CD4-positive, alpha-beta T cell treated with Interleukin-12 subunit alpha and Interleukin-12 subunit beta, for 1 hour (primary cell): ENCODE data around the gene GPR137.

Experiments used
- DNase-seq: peaks from one replicate; pipeline ENCODE4 v3.0.0-alpha.2; 2020

The GPR137 gene

DNA sequence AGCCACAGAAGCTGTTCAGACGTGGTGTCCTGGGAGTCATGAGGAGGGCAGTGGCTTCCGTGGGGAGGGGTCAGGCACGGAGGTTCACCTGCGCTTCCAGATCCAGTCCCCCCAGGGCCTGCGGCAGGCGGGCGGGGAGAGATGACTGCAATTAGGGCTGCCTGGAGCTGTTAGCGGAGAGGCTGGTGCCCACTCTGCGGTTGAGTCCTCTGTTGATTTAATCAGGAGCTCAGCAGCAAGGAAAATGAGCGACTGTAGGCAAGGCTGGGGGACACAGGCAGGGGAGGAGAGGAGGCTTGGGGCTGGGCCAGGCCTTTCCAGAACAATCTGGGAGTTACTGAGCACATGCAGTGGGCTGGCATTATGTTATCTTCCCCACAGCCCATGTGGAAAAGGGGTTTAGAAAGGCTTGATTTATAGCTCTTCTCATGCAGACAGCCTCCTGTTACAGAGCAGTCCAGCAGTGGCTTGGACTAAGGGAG, 21.2 kb upstream of the GPR137 start:
- no peak for DNase-seq

DNA sequence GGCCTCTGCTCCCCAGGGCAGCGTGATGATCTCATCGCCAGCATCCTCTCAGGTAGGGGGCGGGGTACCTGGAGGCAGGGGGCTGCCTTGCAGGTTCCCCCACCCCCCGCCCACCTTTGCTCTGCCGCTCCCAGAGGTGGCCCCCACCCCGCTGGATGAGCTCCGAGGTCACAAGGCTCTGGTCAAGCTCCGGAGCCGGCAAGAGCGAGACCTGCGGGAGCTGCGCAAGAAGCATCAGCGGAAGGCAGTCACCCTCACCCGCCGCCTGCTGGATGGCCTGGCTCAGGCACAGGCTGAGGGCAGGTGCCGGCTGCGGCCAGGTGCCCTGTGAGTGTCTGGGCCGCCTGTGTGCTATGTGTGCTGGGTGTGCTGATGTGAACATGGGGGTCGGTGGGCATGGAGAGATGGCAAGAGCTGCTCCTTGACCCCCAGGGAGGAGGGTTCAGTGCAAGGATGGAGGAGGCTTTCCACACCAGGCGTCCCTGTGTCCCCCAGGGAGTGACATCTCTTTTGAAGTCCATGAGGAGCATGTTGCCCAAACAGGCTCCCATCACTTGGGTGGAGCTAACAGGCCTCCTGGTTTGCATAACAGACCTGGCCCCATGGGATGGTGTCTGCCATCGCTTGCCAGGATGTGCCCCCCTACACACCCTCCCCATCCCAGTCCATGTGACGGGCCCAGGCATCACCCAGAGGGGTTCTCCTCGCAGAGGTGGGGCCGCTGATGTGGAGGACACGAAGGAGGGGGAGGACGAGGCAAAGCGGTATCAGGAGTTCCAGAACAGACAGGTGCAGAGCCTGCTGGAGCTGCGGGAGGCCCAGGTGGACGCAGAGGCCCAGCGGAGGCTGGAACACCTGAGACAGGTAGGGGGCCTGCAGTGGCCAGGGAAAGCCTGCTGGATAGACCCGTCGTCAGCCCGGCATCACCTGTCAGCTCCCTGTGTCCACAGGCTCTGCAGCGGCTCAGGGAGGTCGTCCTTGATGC, 20.2 kb upstream of the GPR137 start:
- DNase-seq, result no peak

DNA sequence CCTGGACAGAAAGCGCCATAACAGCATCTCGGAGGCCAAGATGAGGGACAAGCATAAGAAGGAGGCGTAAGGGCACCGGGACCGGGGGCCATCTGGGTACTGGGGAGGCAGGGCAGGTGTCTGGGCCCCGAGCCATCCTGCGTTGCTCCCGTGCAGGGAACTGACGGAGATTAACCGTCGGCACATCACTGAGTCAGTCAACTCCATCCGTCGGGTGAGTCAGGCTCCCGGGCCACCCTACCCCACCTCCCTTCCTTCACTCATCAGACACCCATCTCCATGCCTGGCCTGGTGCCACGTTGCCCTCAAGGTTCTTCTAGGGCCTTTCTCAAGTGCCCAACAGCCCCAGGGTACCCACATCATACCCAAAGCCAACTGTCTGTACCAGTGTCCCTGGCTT, 19.3 kb upstream of the GPR137 start:
- no peak for DNase-seq

DNA sequence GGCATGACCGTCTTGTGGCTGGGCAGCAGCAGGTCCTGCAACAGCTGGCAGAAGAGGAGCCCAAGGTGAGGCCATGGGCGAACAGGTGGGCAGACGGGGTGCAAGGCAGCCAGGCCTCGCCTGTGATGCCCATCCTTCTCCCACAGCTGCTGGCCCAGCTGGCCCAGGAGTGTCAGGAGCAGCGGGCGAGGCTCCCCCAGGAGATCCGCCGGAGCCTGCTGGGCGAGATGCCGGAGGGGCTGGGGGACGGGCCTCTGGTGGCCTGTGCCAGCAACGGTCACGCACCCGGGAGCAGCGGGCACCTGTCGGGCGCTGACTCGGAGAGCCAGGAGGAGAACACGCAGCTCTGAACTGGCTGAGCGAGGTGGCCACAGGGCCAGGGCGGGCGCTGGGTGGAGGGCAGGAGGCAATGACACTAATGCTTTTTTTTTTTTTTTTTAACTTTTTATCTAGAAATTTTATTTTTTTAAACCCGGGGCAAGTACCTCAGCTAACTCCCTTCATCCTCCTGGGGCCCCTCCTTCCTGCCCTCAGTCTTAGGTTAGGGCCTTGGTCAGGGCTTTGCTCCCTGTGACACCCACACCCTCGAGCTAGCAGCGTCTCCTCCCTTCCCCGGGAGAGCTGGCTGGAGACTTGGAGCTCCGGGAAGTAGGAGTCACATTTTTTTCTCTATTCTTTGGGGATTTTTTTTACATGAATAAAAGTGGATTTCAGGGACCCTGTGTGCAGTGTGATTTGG, 18.3 kb upstream of the GPR137 start:
- DNase-seq, result no peak

DNA sequence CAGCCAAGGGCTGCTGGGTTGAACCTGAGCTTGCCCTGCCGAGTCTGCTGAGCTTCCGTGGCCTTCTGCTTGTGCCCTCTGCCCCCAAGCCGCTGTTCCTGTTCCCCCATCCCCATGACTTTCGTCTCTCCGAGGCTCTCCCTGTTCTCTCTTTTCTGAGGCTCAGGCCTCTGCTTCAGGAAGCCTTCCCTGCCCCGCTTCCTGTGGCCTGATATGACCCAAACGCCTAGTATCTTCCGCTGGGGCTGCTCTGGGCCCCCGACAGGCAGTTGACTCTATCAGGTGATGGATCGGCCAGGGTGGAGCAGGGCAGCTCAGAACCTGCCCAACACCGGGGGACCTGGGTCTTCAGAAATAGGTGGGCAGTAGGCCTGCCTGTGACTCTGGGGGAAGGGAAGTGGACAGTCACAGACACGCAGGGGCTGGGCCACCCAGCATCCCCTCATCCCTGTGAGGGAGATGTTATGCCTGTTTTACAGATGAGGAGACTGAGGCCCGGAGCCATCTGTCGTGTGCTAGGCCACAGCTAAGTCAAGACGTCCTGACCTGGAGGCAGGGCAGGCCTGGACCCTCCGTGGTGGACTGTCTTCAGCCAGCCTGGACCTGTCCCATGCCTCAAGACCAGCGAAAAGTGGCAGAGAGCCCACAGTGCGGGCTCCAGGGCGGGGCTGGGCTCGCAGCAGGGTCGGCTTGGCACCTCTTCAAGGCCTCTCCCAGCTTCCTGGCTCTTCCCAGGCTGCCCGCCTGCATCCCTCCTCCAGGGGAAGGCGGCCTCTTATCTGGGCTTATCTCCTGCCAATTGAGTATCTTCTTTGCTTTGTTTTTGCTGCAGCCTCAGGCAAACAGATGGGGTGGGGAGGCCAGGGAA, 17.4 kb upstream of the GPR137 start:
- no peak for DNase-seq

DNA sequence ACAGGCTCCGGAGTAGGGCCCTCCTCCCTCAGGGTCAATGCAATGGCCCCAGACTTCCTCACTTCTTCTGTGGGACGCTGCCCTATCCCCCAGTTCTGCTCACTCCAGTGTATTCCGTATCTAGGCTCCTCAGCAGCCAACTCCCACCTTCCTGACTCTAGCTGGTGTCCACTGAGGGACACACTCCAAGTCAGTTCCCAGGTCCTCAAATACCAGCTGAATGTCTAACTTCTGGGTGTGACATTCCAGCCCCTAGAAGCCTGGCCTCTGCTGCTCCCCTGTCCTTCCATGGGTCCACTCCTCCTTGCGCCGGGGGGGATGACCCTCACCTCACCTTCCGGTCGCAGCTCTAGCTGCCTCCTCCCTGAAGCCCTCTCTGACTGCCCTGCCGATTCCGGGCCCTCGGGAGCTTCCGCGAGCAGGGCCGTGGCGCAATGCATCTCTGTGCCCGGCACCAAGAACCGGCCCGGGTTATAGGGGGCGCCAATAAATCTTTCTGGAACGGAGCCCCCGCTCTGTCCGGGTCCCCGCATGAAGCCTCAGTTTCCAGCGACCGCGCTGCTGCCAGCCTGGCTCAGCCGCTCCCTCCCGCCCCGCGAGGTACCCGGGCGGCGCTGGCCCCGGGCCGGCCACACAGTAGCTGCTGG, 16.6 kb upstream of the GPR137 start:
- DNase-seq, result peak; percentile 38

DNA sequence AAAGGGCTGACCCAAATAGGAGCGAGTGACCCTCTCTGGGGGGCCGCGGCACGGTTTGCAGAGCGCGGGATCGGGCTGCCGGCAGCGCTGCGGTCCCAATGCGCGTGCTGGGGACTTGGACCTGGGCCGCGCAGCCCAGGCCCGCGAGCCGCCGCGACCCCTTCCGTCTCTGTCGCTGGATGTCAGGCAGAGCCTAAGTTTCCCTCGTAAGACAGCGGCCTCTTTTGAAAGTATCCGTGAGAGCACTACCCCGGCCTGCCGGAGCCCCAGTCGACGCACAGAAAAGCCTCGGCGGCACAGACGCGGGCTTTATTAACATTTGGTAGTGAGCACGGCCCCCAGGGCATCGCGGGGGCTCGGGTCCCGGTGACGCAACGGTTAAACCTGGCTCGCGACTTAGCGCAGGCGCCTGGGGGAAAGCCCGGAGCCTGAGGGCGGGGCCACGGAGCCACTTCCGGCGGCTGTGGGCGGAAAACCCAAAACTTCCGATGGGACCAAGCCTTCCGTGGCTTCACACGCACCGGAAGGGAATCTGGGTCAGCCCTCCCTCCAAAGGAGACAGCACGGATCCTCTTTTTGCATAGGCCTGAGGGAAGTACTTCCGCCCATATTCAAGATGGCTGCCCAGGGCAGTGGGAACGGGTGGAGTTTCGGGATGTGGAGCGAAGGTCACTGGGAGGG, 16.0 kb upstream of the GPR137 start:
- DNase-seq, result peak; percentile 98

DNA sequence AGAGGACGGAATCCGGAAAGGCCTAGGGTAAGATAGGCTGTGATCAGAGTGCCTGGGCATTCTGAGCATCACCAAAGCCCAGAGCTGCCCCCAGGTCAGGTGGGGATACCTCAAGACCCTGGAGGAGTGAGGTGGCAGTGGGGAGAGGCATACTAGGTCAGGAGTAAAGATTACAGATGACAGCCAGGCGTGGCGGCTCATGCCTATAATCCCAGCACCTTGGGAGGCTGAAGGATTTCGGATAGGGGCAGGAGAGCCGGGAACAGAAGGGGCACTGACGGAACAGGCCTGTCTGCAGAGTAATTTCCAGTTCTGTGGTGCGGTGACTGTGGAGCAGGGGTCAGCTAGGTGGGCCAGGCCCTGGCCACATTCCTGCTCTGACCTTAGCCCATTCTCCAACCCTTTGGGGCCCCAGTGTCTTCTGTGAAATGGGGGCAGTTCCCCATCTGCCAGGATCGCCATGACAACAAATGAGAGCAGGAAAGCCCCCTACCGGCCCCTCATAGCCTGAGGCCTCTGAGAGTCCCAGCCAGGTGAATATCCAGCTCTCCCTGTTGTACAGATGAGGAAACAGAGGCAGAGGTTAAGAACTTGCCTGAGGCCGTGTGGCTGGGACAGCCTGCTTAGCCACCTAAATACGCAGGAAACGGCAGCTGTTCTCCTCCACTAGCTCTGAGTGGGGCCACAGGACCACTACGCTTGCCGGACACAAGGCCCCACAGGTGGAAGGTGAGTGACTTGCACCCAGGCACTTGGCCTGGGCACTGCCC, 10.4 kb upstream of the GPR137 start:
- no peak for DNase-seq

DNA sequence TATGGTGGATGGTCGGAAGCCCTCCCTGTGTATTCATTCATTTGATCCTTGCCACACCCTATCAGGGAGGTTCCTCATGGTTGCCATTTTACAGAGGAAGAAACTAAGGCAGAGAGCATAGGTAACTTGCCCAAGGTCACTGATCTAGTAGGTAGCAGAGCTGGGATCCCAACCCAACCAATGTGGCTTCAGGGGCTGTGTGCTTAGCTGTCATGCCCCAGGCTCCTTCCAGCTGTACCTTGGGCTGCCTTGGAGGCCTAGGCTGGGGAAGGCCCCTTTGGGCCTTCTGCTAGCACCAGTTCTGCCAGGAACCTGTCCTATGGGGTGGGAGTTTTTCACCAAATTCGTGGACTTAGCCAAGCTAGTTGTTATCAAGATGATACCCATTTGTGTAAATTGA, 9.8 kb upstream of the GPR137 start:
- no peak for DNase-seq

DNA sequence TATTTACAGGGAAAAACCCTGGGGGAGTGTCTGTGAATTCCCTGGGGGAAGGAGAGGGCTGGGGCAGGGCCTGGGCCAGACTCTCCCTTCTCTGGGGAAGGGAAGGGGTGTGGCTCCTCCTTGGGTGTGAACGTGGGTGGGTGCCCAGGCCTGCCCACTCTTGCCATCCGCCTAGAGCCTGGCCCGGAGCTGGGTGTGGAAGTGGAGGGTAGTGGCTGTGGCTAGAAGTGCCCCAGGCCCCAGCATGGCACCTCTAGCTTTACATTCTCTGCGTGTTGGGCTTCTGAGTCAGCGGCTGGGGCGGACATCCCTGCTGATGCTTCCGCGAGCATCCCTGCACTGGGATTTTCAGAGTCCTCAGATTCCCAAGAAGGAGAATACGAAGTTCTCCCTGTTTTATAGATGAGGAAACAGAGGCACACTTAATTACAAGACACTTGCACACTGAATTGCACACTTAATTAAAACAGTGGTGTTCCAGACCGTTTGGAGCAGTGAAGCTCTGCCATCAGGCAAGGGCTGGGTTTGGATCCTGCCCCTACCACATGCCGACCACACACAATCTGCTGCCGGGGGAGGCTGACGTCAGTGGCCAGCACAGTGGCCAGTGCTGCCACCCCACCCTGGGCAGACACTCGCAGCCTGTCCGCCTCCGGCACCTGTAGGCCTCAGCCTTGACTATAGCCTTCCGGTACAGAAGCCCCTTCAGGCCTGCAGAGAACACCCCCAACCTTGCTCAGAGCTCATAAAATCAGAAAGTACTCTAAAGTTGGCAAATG, 8.8 kb upstream of the GPR137 start:
- no peak for DNase-seq

DNA sequence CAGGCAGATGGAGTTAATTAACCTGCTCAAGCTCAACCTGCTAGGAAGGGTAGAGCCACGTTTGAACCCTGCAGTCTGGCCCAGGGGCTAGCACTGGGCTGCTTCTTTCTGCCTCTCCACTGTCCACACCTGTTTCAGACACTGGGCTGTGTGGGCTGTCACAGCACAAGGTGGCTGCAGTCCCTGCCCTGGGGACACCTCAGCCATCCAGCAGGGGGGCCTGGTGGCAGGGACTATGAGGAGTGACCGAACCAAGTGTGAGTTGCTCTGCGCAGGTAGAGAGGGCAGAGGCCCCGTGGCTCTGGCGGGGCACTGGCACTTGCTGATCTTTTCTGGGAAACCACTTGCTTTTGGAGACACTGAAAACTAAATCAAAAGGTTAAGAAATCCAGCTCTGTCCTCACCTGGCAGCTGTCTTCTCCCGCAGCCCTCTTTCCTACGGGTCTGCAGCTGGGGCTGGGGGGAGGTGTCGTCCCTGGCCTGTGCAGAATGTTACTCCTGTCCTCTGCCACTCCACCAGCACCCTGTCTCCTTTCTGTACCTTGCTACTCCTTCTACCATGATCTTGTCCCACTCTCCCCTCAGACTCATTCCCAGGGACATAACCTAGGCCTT, 7.0 kb upstream of the GPR137 start:
- no peak for DNase-seq

DNA sequence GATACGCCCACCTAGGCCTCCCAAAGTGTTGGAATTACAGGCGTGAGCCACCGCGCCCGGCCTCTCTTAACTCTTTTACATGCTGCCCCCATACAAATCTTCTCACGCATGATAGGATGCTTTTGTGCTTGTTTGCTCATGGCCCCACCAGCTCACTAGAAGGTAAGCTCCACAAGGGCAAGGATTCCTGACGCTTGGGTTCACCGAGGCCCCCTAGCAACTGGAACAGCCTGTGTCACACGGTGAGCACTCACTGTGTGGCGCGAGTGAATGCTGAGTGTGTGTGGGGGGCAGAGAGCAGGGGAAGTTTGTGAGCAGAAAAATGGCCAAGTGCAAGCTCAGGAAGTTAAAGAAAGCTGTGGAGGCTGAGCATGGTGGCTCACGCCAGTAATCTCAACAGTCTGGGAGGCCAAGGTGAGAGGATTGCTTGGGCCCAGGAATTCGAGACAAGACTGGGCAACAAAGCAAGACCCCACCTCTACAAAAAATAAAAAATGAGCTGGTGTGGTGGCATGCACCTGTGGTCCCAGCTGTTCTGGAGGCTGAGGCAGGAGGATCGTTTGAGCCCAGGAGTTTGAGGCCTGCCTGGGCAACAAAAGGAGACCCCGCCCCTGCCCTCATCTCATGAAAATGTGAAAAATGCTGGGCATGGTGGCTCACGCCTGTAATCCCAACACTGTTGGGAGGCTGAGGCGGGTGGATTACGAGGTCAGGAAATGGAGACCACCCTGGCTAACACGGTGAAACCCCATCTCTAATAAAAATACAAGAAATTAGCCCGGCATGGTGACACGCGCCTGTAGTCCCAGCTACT, 3.5 kb upstream of the GPR137 start:
- DNase-seq, result no peak

DNA sequence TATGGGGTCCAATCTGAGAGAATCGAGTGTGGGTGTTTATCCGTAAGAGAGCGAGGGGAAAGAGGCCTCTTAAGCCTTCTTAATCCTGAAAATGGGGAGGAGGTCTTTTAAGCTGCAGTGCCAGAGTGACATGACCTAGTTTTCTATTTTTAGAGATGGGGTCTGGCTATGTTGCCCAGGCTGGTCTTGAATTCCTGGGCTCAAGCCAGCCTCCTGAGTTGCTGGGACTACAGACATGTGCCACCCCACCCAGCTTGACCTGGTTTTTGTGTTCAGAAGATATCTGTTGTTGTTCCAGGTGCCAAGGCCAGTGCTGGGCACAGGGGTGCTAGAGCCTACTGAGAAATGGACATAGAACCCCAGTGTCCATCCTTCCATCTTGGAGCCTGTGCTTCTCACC, 2.6 kb upstream of the GPR137 start:
- no peak for DNase-seq

DNA sequence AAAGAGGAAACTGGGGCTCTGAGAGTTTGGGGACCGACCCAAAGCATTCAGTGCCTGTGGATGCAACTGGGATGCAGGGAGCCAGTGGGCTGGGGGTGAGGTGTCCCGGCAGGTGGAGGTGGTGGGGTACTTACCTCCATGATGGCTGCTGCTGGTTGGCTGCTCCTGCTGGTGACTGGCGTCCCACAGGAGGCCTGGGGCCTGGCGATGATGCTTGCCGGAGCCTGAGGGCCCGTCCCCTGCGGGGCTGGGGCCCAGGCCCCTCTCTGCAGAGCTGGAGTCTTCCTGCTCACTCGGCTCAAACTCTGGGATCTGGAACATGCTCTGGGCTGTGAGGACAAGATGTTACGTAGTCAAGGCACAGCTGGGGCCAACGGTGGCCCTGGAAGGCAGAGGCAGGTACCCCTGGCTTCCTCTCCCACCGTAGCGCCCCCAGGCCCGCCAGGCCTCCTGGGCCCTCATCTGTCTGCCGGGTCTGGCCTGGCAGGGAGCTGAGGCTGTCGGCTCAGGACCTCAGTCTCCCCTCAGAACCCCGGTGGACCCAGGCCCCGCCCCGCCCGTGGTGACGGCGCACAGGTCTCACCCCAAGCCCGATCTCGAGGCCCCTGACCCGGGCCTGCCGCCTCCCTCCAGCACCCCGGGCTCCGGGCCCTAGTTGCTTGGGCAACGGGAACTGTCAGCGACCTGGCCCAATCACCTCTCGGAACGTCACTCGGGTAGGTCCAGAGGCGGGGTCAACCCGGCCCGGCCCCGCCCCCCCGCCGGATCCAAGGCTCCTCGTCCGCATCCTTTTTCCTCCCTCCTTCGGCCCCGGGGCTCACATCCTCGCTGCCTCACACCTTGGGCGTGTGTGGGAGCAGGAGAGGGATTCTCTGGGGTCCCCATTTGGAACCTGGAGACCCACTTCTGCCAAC, 1.3 kb upstream of the GPR137 start, which contains the start of gene BAD:
TSS of gene BAD (minus strand) at position 618 of the 914 bp plus-strand sequence. CDS start at position 321, 297 bp downstream.
- DNase-seq, result peak; percentile 96

DNA sequence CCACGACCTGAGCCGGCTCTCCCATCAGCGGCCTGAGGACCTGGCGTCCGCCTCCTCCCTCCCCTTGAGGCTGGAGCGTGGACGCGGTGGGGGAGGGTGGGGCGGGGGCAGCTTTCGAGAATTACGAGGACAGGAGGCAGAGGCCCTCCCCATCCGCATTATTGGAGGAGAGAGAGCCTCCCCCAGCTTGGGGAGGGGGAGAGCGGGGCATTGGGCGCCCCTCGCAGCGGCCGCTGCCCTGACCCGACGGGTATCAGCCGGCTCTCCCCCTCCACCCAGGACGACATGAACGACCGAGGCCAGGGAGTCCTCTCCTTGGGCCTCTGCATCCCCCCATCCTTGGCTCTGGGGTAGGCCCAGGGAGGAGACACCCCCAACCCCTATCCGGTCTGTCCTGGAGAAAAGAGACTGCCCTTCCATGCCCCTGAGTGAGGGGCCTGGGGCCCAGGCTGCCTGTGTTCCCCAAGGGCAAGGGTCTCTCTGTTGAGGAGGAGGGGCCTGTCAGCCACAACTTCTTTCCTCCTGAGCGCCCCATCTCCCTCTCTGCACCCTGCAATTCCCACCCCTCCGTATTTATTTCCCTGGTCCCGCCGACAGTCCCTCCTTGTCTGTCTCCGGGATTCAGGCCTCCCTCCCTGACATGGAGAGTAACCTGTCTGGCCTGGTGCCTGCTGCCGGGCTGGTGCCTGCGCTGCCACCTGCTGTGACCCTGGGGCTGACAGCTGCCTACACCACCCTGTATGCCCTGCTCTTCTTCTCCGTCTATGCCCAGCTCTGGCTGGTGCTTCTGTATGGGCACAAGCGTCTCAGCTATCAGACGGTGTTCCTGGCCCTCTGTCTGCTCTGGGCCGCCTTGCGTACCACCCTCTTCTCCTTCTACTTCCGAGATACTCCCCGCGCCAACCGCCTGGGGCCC, 495 bp downstream of the GPR137 start:
- peak; percentile 33 for DNase-seq

DNA sequence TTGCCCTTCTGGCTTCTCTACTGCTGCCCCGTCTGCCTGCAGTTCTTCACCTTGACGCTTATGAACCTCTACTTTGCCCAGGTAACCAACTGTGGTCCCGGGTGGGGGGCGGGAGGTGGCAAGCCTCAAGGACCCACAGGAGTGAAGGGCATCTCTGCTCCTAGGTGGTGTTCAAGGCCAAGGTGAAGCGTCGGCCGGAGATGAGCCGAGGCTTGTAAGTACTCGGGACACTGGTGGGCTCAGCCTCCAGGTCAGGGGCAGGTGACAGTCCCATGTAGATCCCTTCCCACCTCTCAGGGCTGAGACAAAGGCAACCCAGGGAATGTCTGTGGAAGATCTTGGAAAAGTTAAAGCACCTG, 1.1 kb downstream of the GPR137 start:
- DNase-seq, result no peak
